GM10248 (cell line): ENCODE measurements around the gene ELMO2.

Experiments
- CTCF ChIA-PET: fragments of 300-600 bp; sonication (Branson Sonifier 250); formaldehyde crosslinking; extraction: SDS; loops from one replicate; lab custom pipeline; 2021; ENCODE audit warnings: antibody characterized with exemption; lab: Yijun Ruan, JAX
- POLR2A ChIA-PET: fragments of 350-650 bp; sonication (Branson Sonifier 250); formaldehyde crosslinking; extraction: SDS; loops from one replicate; lab custom pipeline; 2020; ENCODE audit warnings: antibody characterized with exemption; lab: Yijun Ruan, JAX
- DNase-seq: peaks from one replicate; pipeline ENCODE4 v3.0.0; 2012; ENCODE audit errors: extremely low spot score
- TF ChIP-seq, protein P1 (sequence below): IDR thresholded peaks from 2 replicates; pipeline ENCODE4 v1.5.1; 2012; ENCODE audit warnings: mild to moderate bottlenecking, low read depth; ENCODE audit errors: extremely low read depth, missing control alignments, control extremely low read depth

The ELMO2 gene

DNA sequence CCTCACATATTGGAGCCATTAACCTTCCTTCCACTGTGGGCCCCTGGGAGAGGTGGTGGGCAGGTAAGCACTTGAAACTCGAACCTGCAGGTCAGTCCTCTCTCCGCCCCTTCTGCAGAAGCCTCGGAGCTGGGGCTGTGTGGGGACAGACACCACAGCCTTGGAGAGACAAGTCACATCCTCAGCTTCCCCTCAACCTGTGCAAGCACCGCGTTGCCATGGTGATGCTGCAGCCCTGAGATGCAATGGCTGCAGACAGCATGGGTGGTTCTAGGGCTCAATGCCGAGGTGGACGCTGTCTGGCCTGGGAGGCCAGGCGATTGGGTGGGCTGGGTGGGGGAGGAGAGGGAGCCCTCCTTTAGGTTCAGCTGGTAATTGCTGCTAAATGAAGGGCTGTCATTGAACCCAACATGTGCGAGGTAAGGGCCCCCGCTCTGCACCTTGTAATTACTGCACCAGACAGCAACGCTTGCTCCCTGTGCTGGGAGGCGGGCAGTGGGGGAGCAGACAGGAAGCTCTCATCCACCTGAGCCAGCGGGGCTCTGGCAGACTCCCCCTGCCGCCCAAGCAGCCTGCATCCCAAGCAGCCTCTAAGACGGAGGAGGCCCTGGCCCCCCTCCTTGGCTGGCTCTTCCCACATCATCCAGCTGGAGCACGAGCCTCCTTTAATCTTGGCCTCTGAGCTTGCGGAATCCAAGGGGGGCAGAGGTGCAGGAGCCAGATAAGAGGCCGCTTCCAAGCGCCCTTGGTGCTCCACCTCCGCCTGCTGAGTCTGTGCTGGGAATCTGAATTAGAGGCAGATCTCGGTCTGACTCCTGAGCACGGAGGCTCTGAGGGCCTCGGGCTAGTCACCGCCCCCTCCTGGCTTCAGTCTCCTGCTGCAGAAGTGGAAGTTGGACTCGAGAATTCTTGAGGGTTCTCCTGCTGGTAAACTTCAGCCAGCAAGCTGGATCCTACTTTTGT lies 58.3 kb downstream of the ELMO2 start:
- POLR2A ChIA-PET: no interaction called here
- DNase-seq: no peak
- TF ChIP-seq, protein P1, sequence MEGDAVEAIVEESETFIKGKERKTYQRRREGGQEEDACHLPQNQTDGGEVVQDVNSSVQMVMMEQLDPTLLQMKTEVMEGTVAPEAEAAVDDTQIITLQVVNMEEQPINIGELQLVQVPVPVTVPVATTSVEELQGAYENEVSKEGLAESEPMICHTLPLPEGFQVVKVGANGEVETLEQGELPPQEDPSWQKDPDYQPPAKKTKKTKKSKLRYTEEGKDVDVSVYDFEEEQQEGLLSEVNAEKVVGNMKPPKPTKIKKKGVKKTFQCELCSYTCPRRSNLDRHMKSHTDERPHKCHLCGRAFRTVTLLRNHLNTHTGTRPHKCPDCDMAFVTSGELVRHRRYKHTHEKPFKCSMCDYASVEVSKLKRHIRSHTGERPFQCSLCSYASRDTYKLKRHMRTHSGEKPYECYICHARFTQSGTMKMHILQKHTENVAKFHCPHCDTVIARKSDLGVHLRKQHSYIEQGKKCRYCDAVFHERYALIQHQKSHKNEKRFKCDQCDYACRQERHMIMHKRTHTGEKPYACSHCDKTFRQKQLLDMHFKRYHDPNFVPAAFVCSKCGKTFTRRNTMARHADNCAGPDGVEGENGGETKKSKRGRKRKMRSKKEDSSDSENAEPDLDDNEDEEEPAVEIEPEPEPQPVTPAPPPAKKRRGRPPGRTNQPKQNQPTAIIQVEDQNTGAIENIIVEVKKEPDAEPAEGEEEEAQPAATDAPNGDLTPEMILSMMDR: no peak
- CTCF ChIA-PET: interaction anchor here (0.8 to 5.6 kb wide), 40 partner anchors 9 to 1516 kb away, joined by 3 to 80 read pairs (median 4); partner anchors contain the start of genes CDH22 and ELMO2

DNA sequence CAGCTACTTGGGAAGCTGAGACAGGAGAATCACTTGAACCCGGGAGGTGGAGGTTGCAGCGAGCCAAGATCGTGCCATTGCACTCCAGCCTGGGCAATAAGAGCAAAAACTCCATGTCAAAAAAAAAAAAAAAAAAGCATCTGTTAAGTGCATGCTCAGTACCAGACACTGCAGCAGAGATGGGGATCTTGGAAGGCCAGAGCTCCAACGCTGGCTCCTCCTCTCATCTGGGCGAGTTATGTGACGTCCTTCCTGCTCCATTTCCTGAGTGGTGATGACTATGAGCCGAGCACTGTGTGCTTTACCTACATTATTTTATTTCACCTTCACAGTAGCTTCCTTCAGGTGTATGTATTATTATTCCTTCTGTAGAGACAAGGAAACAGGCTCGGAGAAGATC lies 59.6 kb downstream of the ELMO2 start:
- POLR2A ChIA-PET: interaction anchor here (0.7 kb wide), 1 partner anchor 10 kb away, joined by 9 read pairs; no protein-coding TSS in a partner anchor
- TF ChIP-seq, protein P1: no peak
- no peak for DNase-seq
- CTCF ChIA-PET: interaction anchor here (1.3 to 5.6 kb wide), 5 partner anchors 12 to 333 kb away, joined by 4 to 80 read pairs (median 24); partner anchors contain the start of gene CDH22

DNA sequence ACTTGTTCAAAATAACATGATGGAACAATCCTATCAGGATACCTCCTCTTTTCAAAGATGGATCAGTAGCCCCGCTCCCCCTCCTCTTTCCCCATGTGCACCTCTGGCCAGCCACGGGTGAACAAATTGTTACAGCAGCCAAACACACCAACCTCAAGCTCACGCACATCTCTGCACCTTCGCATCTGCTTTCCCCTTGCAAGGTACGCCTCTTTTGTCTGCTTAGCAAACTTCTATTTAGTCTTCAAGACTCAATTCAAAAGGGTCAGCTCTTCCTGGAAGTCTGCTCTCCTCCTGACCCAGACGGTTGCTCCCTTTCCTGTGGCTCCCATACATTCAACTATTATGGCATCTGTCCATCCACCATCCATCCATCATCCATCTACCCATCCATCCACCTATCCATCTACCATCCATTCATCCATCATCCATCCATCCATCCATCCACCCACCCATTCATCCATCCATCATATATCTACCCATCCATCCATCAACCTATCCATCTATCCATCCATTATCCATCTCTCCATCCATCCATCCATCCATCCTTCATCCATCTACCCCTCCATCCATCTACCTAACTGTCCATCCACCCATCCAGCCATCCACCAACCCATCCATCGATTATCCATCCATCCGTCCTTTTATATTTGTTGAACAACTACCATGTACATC lies 61.8 kb downstream of the ELMO2 start:
- ChIA-PET CTCF (interaction anchor here (1.2 kb wide), 1 partner anchor 14 kb away, joined by 3 read pairs; no protein-coding TSS in a partner anchor), POLR2A (no interaction called here)
- no peak for DNase-seq
- TF ChIP-seq, protein P1: no peak

DNA sequence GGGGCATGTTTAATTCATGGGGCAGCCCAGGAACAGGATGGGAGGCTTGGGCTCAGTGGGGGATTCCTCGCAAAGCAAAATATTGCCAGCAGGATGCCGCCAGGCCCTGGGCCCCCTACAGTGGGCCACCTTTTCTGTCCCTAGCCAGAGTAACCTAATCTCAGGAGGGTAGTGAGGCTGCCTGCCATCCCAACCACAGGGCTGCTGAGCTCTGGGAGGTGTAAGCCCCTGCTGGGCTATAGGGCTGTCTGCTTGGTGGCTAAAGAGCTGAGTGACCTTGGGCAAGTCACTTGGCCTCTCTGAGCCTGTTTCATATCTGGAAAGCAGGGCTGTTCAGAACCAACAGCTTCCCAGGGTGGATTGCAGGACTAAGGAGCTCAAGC lies 62.4 kb downstream of the ELMO2 start:
- DNase-seq: no peak
- CTCF ChIA-PET: interaction anchor here (1.2 kb wide), 1 partner anchor 14 kb away, joined by 3 read pairs; no protein-coding TSS in a partner anchor
- POLR2A ChIA-PET: no interaction called here
- TF ChIP-seq, protein P1: no peak

DNA sequence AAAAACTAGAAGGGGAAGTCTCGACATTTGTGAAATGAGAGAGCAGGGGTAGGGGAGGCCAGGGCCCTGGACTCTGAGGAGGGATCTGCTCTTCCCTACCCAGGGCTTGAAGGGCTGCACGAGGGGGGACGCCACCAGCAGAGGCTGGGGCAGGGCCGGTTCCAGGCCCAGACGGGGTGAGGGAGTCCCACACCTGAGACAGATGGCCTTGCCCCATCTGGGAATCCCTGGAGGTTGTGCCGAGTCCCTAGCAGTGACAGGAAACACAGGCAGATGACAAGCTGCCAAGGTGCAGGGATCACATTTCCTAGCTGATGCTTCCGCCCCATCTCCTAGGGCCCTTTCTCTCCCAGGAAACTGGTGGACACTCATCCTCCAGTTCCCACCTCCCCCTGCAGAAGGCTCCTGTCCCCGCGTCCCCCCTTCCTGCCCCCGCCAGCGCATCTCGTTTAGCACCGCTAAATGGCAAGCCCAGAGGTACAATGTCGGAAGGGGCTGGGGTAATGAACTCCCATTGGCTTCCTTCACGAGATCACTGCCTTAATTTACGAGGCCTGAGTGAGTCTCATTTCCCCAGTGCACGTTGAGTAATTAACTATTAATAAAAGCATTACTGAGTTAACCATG lies 63.0 kb downstream of the ELMO2 start:
- TF ChIP-seq, protein P1: no peak
- CTCF ChIA-PET: interaction anchor here (1.2 to 1.4 kb wide), 2 partner anchors 15 to 37 kb away, joined by 3 to 4 read pairs; no protein-coding TSS in a partner anchor
- no peak for DNase-seq
- POLR2A ChIA-PET: no interaction called here
